ENCODE measurements around the gene RAC2. TPM values are rescaled to one million over a fixed set of nuclear protein-coding genes. Genes with fewer than 3 reads are reported as not detected.
"Not testable (repeated sequence)": the region's sequence is repeated elsewhere in the genome, so short reads cannot be mapped to it uniquely, and the experiment has no call there.

RAC2 gene
- total RNA-seq, 1 donor from 2014 or later: 5.1 TPM

DNA sequence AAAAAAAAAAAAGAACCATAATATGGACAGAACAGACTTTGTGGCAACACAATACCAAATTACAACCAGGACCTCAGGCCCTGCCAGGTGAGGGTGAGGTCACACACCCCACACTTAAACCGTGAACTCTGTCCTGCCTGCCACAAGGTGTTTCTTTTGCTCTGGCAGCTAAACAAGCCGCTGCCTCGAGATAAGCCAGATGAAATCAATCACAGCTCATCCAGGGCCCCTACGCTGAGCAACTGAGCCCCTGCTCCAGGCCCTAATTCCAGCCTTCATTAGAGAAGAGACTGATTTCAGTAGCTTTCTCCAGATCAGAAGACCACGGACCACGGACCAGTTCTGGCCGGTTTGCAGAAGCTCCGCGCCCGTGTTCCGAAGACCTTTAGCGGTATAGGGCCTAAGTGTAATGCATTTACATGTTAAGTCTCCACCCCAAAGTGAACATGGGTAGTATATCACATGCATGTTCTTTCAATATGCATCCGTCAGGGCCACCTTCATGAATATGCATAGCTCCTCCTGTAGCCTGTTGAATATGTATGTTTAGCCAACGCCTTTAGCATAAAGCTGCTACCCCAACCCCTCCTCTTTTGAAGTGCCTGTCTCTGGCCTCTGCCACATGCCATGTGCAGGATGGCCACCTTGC, 14.8 kb upstream of the RAC2 start:
- intact Hi-C loops (cut with DNase I): no loop called here
- DNase-seq (ENCODE audit: low spot score): no peak

DNA sequence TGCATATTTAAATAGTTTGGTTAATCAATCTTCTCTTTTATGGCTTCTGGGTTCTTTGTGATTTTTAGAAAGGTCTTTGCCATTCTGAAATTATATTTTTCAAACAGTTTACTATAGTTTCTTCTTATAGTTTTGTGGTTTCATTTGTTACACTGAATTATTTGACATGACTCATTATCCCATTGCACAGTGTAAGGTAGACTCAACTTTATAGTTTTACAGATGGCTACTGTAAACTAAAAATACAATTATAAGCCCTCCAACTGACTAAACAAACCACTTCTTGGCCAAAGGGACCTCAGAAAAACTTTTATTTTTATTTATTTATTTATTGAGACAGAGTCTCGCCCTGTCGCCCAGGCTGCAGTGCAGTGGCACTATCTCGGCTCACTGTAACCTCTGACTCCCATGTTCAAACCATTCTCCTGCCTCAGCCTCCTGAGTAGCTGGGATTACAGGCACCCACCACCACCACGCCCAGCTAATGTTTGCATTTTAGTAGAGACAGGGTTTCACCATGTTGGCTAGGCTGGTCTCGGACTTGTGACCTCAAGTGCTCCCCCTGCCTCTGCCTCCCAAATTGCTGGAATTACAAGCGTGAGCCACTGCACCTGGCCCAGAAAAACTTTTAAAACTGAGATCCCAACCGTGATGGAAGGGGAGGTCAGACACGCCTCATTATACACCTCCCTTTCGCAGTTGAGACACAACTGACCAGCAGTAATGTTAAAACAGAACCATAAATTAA, 14.1 kb upstream of the RAC2 start:
- DNase-seq (ENCODE audit: low spot score): no peak
- intact Hi-C loops (cut with DNase I): no loop called here

DNA sequence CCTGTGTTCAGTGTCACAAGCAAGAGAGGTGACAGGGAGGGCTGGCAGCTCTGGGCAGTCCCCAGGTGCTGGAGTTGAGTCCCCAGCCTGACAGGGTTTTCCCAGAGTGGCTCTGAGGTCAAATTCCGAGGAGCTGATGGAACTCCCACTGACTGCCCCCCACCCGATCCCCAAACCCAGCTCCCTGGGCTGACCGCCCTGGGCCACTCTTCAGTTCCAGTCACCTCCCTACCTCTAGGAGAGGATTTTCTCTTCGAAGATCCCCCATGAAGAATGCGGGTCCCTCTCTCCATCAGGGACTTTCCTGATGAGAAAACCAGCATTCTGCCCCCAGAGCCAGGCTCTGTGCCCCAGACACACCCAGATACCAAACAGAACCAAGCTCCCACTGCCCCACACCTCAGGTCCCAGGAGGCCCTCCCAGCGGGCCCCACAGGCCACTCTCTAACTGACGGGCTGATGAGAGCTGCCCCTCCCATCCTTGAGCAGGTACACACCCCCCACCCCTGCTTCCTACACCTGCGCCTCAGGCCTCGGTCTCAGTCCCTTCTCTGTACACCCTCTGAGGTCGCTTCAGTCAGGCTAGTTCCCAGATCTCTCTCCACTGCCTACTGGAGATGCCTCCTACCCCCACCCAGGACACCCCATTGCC, 12.1 kb upstream of the RAC2 start:
- intact Hi-C loops (cut with DNase I): no loop called here
- no peak for DNase-seq (ENCODE audit: low spot score)

DNA sequence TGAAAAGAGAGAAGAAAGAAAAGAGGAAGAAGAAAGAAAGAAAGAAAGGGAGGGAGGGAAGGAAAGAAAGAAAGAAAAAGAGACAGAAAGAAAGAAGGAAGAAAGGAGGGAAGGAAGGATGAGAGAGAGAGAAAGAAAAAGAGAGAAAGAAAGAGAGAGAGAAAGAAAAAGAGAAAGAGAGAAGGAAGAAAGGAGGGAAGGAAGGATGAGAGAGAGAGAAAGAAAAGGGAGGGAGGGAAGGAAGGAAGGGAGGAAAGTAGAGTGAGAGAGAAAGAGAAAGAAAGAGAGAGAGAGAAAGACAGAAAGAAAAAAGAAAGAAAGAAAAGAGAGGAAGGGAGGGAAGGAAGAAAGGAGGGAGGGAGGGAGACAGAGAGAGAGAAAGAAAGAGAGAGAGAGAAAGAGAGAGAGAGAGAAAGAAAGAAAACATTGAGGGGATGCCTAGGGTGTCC, 11.5 kb upstream of the RAC2 start:
- no peak for DNase-seq (ENCODE audit: low spot score)
- intact Hi-C loops (cut with DNase I): no loop called here

DNA sequence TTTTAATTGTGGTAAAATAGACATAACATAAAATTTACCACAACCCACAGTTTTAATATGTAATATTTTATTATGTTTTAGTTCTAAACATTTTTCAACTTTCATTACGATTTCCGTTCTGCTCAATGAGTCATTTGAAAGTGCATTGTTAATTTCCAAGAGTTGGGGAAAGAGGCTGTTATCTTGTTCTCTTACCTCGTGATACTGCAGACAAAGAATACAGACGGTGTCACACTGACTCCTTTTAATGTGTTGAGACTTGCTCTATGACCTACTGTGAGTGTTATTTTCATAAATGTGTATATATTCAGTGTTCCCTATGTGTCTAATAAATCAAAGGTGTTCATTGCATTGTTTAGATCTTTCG, 10.8 kb upstream of the RAC2 start:
- no peak for DNase-seq (ENCODE audit: low spot score)
- intact Hi-C loops (cut with DNase I): no loop called here

DNA sequence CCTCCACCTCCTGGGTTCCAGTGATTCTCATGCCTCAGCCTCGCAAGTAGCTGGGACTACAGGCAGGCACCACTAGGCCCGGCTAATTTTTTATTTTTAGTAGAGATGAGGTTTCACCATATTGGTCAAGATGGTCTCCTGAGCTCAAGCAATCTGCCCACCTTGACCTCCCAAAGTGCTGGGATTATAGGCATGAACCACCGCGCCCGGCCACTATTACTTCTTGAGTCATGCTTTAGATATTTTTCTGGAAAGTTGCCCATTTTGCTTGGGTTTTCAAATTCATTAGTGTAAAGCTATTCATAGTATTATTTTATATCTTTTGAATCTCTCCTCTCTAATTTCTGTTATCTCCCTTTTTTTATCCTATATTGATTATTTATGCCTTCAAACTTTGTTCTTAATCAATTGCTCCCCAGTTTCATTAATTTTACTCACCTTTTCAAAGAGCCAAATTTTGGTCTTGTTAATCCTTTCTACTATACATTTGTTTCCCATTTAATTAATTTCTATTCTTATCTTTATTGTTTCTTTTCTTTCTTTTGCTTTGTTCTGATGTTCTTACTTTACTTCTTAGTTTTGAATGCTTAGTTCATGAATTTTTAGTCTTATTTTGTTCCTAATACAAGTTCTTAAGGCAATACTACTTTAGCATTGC, 10.3 kb upstream of the RAC2 start:
- no peak for DNase-seq (ENCODE audit: low spot score)
- intact Hi-C loops (cut with DNase I): no loop called here

DNA sequence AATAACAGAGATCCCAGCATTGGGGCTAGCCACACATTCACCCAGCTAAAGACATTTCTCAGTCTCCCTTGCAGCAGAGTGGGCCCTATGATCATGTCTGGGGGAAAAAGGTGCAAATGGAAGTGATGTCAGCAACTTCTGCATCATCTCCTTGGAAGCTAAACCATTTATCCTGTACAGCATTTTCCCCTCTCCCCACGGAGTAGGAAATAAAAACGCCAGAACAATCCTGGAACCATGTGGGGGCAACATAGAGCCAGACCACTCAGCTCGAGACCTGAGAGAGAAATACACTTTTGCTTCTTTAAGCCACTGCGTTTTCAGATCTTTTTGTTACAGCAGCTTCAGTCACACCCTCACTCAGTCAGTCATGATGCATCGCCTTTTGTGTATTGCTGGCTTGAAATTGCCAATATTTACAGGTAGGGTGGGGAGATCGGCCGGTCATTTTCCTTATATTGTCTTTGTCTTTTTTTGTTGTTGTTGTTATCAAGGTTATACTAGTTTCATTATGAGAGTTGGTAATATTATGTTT, 9.1 kb upstream of the RAC2 start:
- intact Hi-C loops (cut with DNase I): no loop called here
- peak; percentile 10 for DNase-seq (ENCODE audit: low spot score)

DNA sequence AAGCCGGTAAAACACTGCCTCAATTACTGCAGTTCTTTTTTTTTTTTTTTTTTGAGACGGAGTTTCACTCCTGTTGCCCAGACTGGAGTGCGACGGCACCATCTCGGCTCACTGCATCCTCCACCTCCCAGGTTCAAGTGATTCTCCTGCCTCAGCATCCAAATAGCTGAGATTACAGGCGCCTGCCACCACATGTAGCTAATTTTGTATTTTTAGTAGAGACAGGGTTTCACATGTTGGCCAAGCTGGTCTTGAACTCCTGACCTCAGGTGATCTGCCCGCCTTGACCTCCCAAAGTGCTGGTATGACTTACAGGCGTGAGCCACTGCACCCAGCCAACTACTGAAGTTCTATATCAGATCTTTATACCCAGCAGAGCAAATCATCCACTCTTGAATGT, 7.8 kb upstream of the RAC2 start:
- intact Hi-C loops (cut with DNase I): not testable (repeated sequence)
- peak; percentile 22 for DNase-seq (ENCODE audit: low spot score)

DNA sequence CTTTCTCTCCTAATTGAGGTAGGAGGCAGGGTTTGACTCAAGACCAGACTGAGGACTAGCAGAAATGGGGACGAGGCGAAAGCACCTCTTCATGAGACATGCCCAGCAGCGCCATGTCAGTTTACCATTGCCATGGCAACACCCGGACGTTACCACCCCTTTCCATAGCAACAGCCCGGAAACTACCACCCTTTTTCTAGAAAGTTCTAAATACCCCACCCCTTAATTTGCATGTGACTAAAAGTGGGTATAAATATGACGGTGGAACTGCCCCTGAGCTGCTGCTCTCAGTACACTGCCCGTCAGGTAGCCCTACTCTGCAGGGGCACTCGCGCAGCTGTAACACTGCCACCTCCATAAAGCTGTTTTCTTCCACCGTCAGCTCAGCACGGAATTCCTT, 5.9 kb upstream of the RAC2 start:
- intact Hi-C loops (cut with DNase I): no loop called here
- peak; percentile 24 for DNase-seq (ENCODE audit: low spot score)

DNA sequence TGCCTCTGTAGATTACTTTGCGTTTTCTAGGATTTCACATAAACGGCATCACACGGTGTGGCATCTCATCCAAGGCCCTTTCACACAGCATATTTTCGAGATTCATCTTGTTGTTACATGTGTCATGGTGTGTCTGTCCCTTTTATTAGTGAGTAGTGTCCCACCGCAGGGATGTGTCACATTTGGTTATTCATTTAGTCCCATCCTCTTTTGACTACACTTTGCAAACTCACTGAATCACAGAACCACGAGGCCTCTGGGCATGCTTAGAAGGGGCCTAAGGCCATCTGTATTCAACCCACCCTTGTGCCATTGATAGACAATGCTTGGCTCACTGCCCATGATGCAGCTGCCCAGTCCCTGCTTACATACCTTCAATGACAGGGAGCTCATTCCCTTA, 4.2 kb upstream of the RAC2 start:
- DNase-seq (ENCODE audit: low spot score): peak; percentile 39
- intact Hi-C loops (cut with DNase I): no loop called here

DNA sequence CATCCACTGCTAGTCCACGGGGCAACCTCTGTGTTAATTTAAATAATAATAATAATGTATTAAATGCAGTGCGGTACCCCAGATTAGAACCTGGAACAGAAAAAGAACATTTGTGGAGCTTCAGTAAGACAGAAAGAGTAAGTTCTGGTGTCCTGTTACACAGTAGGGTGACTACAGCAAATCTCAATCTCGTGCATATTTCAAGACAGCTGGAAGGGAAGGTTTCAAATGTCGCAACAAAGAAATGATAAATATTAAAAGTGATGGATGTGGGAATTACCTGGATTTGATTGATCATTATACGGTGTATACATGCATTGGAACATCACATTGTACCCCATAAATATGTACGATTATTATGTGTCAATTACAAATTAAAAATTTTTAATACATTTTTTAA, 1.7 kb upstream of the RAC2 start:
- no peak for DNase-seq (ENCODE audit: low spot score)
- intact Hi-C loops (cut with DNase I): no loop called here

DNA sequence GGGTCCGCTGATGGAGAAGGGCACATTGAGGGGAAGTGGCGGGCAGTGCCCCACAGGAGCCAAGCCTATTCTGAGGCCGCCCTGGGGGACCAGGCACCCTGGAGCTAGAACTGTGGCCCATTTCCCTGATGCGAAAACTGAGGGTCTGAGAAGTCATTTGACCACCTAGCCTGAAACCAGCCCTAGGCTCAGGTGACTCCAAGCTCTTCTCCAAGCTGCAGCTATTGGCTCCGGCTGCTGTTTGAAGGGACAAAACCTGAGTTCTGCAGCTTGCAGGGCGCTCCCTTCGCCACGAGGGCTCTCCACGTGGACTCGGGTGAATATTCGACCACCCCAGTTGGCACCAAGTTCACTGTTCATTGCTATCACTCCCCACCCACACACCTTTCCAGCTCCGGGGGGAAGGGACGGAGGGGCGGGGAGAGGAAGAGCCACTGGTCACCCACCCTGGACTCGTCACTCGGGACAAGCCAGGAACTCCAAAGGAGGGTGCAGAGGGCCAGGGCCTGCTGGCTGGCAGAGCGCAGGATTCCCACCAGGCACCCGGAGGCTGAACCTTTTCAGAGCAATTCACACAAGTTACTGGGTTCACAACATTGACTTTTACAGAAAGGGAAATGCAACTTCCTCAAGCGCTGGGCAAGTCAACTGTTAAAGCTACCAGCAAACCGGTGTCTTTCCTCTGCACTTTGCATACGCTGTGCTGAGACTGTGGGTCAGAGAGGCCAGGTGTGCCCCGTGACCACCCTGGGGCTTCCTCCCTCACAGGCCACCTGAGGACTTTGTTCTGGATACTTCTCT, 1.1 kb upstream of the RAC2 start:
- intact Hi-C loops (cut with DNase I): no loop called here
- DNase-seq (ENCODE audit: low spot score): peak; percentile 74

DNA sequence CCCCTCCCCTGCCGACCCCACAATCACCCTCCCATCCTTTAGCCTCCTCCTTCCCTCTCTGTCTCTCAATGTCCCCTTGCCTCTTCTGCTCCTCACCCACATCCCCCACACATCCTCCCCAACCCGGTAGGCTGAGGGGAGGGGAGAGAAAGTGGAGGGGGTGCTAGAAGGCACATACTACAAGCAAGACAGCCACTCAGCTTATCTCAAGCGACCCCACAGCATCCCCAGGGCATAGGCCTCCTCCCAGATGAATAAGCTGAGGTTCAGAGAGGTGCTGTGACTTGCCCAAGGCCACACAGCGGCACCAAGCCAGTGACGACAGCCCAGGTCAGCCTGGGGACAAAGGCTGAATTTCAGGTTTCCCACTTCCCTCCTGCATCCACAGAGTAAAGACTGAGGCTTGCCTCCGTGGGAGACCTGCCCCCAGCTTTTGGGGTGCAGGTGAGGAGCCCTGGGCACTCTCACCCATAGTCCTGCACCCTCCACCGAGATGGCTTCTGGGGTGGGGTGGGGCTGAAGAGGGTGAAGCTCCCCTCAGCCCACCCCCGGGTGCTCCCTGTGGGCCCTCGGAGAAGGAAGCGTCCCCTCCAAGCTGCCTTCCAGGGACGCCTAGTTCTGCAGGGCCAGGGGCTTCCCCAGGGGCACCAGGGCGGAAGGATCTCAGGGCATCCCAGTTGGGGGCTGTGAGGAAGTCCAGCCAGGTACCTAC, 511 bp downstream of the RAC2 start:
- no peak for DNase-seq (ENCODE audit: low spot score)
- intact Hi-C loops (cut with DNase I): no loop called here

DNA sequence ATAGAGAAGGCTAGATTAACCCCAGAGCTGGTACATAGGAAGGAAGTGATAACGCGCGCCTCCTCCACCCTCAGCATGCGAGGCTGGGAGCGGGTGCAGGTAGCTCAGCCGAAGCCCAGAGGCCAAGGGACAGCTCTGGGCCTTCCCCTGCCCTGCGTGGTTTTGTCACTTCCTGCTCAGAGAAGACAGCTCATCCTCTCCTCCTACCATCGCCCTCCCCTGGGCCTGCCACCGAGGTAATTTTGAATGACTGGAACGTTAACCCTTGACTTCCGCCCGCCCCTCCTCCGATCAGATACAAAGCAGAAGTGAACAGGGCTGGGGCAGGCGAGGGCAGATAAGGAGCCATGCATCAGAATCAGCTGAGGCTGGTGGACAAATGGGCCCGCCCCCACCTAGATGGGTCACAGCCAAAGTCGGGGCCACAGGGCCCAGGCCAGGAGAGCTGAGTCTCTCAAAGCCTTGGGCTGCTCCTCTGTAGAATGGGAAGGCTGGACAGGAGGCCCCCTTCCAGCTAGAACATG, 1.6 kb downstream of the RAC2 start:
- peak; percentile 94 for DNase-seq (ENCODE audit: low spot score)
- intact Hi-C loops (cut with DNase I): no loop called here

DNA sequence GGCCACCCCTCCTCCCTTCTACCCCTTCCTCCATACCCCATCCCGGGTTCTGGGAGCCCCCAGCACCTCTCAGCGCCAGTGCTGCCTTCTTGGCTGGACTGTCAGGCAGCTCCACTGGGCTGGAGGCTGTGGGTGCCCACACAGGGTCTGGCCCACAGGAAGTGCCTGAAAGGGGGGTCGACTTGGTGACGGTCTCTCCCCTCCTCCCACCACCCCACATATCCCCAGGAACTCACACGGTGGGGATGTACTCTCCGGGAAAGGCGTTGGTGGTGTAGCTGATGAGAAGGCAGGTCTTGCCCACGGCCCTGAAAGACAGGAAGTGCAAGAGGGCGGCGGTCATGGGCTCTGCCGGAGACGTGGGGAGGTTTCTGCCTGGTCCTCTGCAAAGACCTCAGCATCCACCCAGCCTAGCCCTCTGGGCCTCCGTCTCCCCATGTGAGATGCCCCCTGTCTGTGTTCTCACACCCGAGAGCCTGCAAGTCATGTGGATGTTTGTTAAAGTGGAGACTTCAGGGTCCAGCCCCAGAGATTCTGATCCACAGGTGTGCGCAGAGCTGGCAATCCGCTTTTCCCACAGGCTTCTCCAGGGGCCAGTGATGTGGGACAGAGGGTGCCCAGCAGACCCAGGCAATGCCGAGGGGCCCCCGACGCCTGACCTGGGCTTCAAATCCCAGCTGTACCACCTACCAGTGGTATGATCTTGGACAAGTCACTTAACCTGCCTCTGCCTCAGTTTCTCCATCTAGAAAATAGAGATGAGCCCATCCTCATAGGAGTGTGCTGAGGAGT, 2.5 kb downstream of the RAC2 start:
- intact Hi-C loops (cut with DNase I): no loop called here
- DNase-seq (ENCODE audit: low spot score): no peak

DNA sequence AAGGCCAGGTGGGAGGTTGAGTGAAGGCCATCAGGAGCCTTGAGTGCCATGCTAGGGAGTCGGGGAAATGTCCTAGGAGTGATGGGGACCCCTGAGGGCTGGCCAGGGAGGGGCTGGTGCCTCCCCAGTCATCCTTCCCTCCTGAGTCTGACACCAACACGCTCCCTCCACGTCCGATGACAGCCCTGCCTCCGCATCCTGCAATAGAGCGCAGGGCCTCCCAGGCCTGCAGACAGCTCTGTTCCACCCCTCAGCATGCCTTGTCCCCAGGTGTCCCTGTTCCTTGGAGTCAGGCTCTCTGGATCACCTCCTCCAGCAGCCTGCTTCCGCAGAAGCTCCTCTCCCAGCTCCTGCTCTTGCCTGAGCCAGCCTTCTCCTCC, 3.1 kb downstream of the RAC2 start:
- no peak for DNase-seq (ENCODE audit: low spot score)
- intact Hi-C loops (cut with DNase I): no loop called here

DNA sequence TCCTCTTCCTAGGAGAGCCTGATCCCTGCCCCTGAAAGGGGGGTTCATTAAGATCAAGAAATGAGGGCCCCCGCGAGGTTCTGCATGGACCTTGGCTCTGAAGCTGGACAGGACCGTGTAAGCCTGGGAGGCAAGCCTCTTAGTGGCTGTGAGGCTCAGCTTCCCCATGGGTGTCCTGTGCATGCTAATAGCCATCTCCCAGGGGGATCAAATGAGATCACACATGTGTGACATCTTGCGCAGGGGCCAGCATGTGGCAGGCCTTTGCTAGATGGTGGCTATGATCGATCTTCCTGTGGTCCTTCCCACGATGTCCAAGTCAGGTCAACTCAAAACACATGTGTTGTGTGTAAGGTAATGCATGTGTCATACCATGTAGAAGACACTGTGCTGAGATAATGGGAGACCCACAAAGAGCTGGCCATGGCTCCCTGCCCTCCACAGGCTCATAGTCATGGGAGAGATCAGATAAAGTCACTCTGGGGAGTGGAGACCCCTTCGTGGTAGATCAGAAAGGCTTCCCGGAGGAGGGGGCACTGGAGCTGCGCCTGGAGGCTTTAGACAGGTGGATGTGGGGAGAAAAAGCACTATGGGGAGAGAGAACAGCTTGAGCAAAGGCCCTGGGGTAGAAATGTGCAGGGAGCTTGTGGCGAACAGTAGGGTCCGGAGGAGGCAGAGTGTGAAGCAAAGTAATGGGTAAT, 3.7 kb downstream of the RAC2 start:
- DNase-seq (ENCODE audit: low spot score): no peak
- intact Hi-C loops (cut with DNase I): no loop called here
